ENCODE results near the gene CELF2. TPM values are rescaled to one million over a fixed set of nuclear protein-coding genes. Genes with fewer than 3 reads are reported as not detected.
"Not testable (repeated sequence)": the region's sequence is repeated elsewhere in the genome, so short reads cannot be mapped to it uniquely, and the experiment has no call there.

CELF2 gene
- total RNA-seq (2014; rRNA removed; shearing (Covaris generic)), result 15.3 and 21.3 TPM in 2 replicates

- DNase-seq (ENCODE audit: low read depth), result no peak
Measured at GRCh38 chr10:11017570-11018431, at the start of gene CELF2. Gene CELF2 (plus strand): TSS chr10:11017872. CDS start chr10:11018090, 218 bp downstream.

GRCh38 chr10:10968257-10968588, 49.4 kb upstream of the CELF2 start:
- no peak for DNase-seq (ENCODE audit: low read depth)

- DNase-seq (ENCODE audit: low read depth), result no peak
Measured at GRCh38 chr10:10973310-10973709, 44.4 kb upstream of the CELF2 start.

- no peak for DNase-seq (ENCODE audit: low read depth)
Measured at GRCh38 chr10:10975647-10976046, 42.0 kb upstream of the CELF2 start.

GRCh38 chr10:10976652-10977051, 41.0 kb upstream of the CELF2 start:
- no peak for DNase-seq (ENCODE audit: low read depth)

GRCh38 chr10:10977226-10977956, 40.3 kb upstream of the CELF2 start:
- no peak for DNase-seq (ENCODE audit: low read depth)

GRCh38 chr10:10977978-10978377, 39.7 kb upstream of the CELF2 start:
- DNase-seq (ENCODE audit: low read depth), result no peak

- DNase-seq (ENCODE audit: low read depth), result peak; percentile 10
Measured at GRCh38 chr10:10985361-10985760, 32.3 kb upstream of the CELF2 start.

- DNase-seq (ENCODE audit: low read depth), result no peak
Measured at GRCh38 chr10:10986606-10987005, 31.1 kb upstream of the CELF2 start.

- DNase-seq (ENCODE audit: low read depth), result no peak
Measured at GRCh38 chr10:10987111-10987510, 30.6 kb upstream of the CELF2 start.

GRCh38 chr10:10989669-10990068, 28.0 kb upstream of the CELF2 start:
- no peak for DNase-seq (ENCODE audit: low read depth)

GRCh38 chr10:10991144-10991543, 26.5 kb upstream of the CELF2 start:
- no peak for DNase-seq (ENCODE audit: low read depth)

- DNase-seq (ENCODE audit: low read depth), result no peak
Measured at GRCh38 chr10:10992072-10992471, 25.6 kb upstream of the CELF2 start.

GRCh38 chr10:10992961-10993714, 24.5 kb upstream of the CELF2 start:
- DNase-seq (ENCODE audit: low read depth), result no peak

- no peak for DNase-seq (ENCODE audit: low read depth)
Measured at GRCh38 chr10:10993785-10994184, 23.9 kb upstream of the CELF2 start.

- DNase-seq (ENCODE audit: low read depth), result no peak
Measured at GRCh38 chr10:10994360-10994759, 23.3 kb upstream of the CELF2 start.

GRCh38 chr10:10995120-10995519, 22.6 kb upstream of the CELF2 start:
- DNase-seq (ENCODE audit: low read depth), result no peak

GRCh38 chr10:10996966-10997620, 20.6 kb upstream of the CELF2 start:
- DNase-seq (ENCODE audit: low read depth), result no peak

- DNase-seq (ENCODE audit: low read depth), result not testable (repeated sequence)
Measured at GRCh38 chr10:10999501-10999900, 18.2 kb upstream of the CELF2 start.

- no peak for DNase-seq (ENCODE audit: low read depth)
Measured at GRCh38 chr10:11002485-11002884, 15.2 kb upstream of the CELF2 start.

GRCh38 chr10:11002916-11003315, 14.8 kb upstream of the CELF2 start:
- no peak for DNase-seq (ENCODE audit: low read depth)

GRCh38 chr10:11003679-11004078, 14.0 kb upstream of the CELF2 start:
- DNase-seq (ENCODE audit: low read depth), result no peak
